Ascending aorta (tissue), 2 donors: ENCODE results near the gene PDLIM7. TPM values are rescaled to one million over a fixed set of nuclear protein-coding genes. Genes with fewer than 3 reads are reported as not detected.

Experiments used
- DNase-seq, 2 donors: peaks; one replicate each; pipeline ENCODE4 v3.0.0-alpha.2; 2019; ENCODE audit warnings: low spot score in 2 of 2
- H3K27ac ChIP-seq, 2 donors: fragments of 200-600 bp; sonication (generic); one replicate each; pipeline ENCODE4 v1.5.1; 2016 to 2017; ENCODE audit warnings: mild to moderate bottlenecking in 1 of 2
- H3K27me3 ChIP-seq: fragments of 200-600 bp; sonication (generic); one replicate; pipeline ENCODE4 v1.5.1; 2017
- H3K36me3 ChIP-seq, 2 donors: fragments of 200-600 bp; sonication (generic); one replicate each; pipeline ENCODE4 v1.5.1; 2016
- H3K4me1 ChIP-seq, 2 donors: fragments of 200-600 bp; sonication (generic); one replicate each; pipeline ENCODE4 v1.5.1; 2016 to 2017; ENCODE audit warnings: mild to moderate bottlenecking in 1 of 2
- H3K4me3 ChIP-seq, 2 donors: fragments of 200-600 bp; sonication (generic); one replicate each; pipeline ENCODE4 v1.5.1; 2016 to 2017; ENCODE audit warnings: mild to moderate bottlenecking in 1 of 2
- H3K9me3 ChIP-seq, 2 donors: fragments of 200-600 bp; sonication (generic); one replicate each; pipeline ENCODE4 v1.5.1; 2016
- intact Hi-C: fragments of 100-400 bp; cut with DNase I; formaldehyde crosslinking; loops from one replicate; pipeline ENCODE4 v1.15.1; 2023
- total RNA-seq: library from RNA; depleted of rRNA; stranded (reverse); fragments of >200 nt; gene quantifications from one replicate; pipeline ENCODE4 v1.1.0, GENCODE V29; 2016
- TF ChIP-seq, protein P1 (sequence below), 3 experiments: fragments of 200-600 bp in 2 of 3; fragments of 450-650 bp in 1 of 3; sonication (generic) in 2 of 3; IDR thresholded peaks; one replicate each; pipeline ENCODE4 v1.5.1; 2016 to 2019; ENCODE audit warnings: antibody characterized with exemption in 3 of 3, mild to moderate bottlenecking in 1 of 3, moderate library complexity in 1 of 3

The PDLIM7 gene
- total RNA-seq, 1 donor from 2014 or later = 1,082 TPM

DNA sequence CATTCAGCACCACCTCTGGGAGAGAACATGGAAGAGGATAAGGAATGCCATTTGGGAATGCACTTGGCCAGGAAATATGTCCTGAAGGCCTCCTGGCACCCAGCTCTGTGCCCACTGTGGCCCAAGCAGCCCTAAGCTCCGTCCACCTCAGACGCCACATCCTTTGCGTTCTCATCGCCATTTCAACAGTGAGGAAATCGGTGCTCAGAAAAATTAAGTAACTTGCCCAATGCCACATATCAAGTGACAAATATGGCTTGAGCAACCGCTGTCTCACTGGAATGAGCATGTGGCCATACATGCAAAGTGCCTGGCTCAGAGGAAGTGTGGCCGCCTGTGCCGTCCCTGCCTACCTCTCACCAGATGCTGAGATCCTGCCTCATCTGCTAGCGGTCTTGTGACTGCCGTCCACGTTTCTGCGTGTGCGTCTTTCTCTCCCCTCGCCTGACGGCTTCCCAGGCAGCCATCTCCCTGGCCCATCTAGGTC, 13.2 kb upstream of the PDLIM7 start:
- no peak for DNase-seq
- Histone ChIP-seq H3K9me3 (no peaks in the 10 kb centered on the region), H3K4me1 (peaks cover 0 to 3% of the 10 kb centered on the region in 2 donors), H3K4me3 (no peak overlapping the region), H3K27me3 (no peaks in the 10 kb centered on the region), H3K27ac (no peak overlapping the region), H3K36me3 (peaks cover 39 to 51% of the 10 kb centered on the region in 2 donors)
- intact Hi-C loops = loop anchor here (10.0 kb wide), 1 partner anchor 84 kb away; the partner anchor contains the start of gene TMED9
- TF ChIP-seq, protein P1, sequence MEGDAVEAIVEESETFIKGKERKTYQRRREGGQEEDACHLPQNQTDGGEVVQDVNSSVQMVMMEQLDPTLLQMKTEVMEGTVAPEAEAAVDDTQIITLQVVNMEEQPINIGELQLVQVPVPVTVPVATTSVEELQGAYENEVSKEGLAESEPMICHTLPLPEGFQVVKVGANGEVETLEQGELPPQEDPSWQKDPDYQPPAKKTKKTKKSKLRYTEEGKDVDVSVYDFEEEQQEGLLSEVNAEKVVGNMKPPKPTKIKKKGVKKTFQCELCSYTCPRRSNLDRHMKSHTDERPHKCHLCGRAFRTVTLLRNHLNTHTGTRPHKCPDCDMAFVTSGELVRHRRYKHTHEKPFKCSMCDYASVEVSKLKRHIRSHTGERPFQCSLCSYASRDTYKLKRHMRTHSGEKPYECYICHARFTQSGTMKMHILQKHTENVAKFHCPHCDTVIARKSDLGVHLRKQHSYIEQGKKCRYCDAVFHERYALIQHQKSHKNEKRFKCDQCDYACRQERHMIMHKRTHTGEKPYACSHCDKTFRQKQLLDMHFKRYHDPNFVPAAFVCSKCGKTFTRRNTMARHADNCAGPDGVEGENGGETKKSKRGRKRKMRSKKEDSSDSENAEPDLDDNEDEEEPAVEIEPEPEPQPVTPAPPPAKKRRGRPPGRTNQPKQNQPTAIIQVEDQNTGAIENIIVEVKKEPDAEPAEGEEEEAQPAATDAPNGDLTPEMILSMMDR (IDR thresholded peaks at IDR 0.05) = no peak

- TF ChIP-seq, protein P1 (IDR thresholded peaks at IDR 0.05) = no peak
- intact Hi-C loops = loop anchor here (10.0 kb wide), 1 partner anchor 85 kb away; the partner anchor contains the start of gene TMED9
- H3K4me1 ChIP-seq = no peaks in the 10 kb centered on the region
- peaks cover 39 to 46% of the 10 kb centered on the region in 2 donors for H3K36me3 ChIP-seq
- no peak for DNase-seq
- H3K4me3 ChIP-seq = peak overlapping the region in 1 of 2 donors; percentile 57
- H3K9me3 ChIP-seq = no peaks in the 10 kb centered on the region
- no peaks in the 10 kb centered on the region for H3K27me3 ChIP-seq
- peak overlapping the region in 1 of 2 donors; percentile 30 for H3K27ac ChIP-seq
Measured at GRCh38 chr5:177509991-177510566, 12.7 kb upstream of the PDLIM7 start.

- no peaks in the 10 kb centered on the region for H3K9me3 ChIP-seq
- H3K4me1 ChIP-seq = no peaks in the 10 kb centered on the region
- DNase-seq = no peak
- no peaks in the 10 kb centered on the region for H3K27me3 ChIP-seq
- H3K4me3 ChIP-seq = peak within 1 kb of the TSS; percentile 20 to 57
- TF ChIP-seq, protein P1 (IDR thresholded peaks at IDR 0.05) = no peak
- H3K27ac ChIP-seq = peak within 1 kb of the TSS; percentile 30 to 33
- peaks cover 39% of the 10 kb centered on the region in 2 donors for H3K36me3 ChIP-seq
- intact Hi-C loops = no loop called here
Measured at GRCh38 chr5:177509381-177509951, 12.1 kb upstream of the PDLIM7 start, which contains the start of gene DOK3. Gene DOK3 (minus strand): TSS chr5:177509826. CDS start chr5:177509540, 286 bp downstream.

DNA sequence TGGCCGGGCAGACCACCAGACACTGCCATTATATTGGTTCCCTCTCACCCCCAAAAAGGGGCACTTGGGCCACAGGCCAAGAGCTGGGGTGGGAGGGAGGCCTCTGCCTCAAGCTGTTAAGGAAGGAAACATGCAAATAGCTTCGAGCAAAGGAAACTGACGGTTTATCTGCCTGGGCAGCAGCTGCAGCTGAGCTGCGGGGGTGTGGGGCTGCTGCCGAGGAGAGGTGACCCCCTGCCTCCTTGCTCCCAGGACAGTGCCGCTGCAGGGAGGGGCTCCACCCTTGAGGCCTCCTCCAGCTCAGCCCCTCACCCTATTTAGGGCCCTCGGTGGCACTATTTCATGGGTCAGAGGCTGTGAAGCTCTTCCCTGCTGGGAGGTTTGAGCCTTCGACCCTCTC, 11.4 kb upstream of the PDLIM7 start:
- H3K4me1 ChIP-seq = no peaks in the 10 kb centered on the region
- no peak overlapping the region for H3K27ac ChIP-seq
- no peaks in the 10 kb centered on the region for H3K27me3 ChIP-seq
- H3K36me3 ChIP-seq = peaks cover 33 to 35% of the 10 kb centered on the region in 2 donors
- no peak for DNase-seq
- TF ChIP-seq, protein P1 (IDR thresholded peaks at IDR 0.05) = no peak
- intact Hi-C loops = no loop called here
- H3K9me3 ChIP-seq = no peaks in the 10 kb centered on the region
- H3K4me3 ChIP-seq = peak overlapping the region; percentile 20 to 57

- Histone ChIP-seq H3K4me1 (no peaks in the 10 kb centered on the region), H3K27me3 (no peaks in the 10 kb centered on the region), H3K36me3 (peaks cover 27 to 29% of the 10 kb centered on the region in 2 donors), H3K27ac (no peak overlapping the region), H3K9me3 (no peaks in the 10 kb centered on the region), H3K4me3 (peak overlapping the region in 1 of 2 donors; percentile 57)
- TF ChIP-seq, protein P1 (IDR thresholded peaks at IDR 0.05) = no peak
- DNase-seq = no peak
- intact Hi-C loops = no loop called here
Measured at GRCh38 chr5:177508221-177508611, 10.8 kb upstream of the PDLIM7 start.
